HUES64 (cell line): ENCODE measurements around the gene MAP3K20.

Experiments used
- H3K27ac ChIP-seq: 2 replicates; pipeline ENCODE4 v1.7.0; 2013; ENCODE audit warnings: low read depth, low read length, inconsistent platforms
- H3K27me3 ChIP-seq: 2 replicates; pipeline ENCODE4 v1.6.1; 2013; ENCODE audit warnings: mild to moderate bottlenecking, low read length; ENCODE audit not compliant: insufficient read depth
- H3K36me3 ChIP-seq: 2 replicates; pipeline ENCODE4 v1.6.1; 2013; ENCODE audit warnings: mild to moderate bottlenecking, low read length; ENCODE audit not compliant: insufficient read depth
- H3K4me1 ChIP-seq: 2 replicates; pipeline ENCODE4 v1.6.1; 2013; ENCODE audit warnings: mild to moderate bottlenecking, low read length, moderate library complexity; ENCODE audit not compliant: insufficient read depth
- H3K4me3 ChIP-seq: 2 replicates; pipeline ENCODE4 v1.5.1; 2013; ENCODE audit warnings: mild to moderate bottlenecking, low read length, moderate library complexity
- H3K9ac ChIP-seq: 2 replicates; pipeline ENCODE4 v1.6.1; 2013; ENCODE audit warnings: mild to moderate bottlenecking, low read depth, low read length
- H3K9me3 ChIP-seq: 2 replicates; pipeline ENCODE4 v1.6.1; 2013; ENCODE audit warnings: low read depth, low read length; ENCODE audit not compliant: insufficient read depth
- WGBS: fragments of 150-250, 120-280 bp; methylation state at CpG from one replicate; pipeline ENCODE4 v1.1.7; 2013; ENCODE audit warnings: missing lambda C conversion rate; 5-methylcytosine and 5-hydroxymethylcytosine counted together

MAP3K20 gene

DNA sequence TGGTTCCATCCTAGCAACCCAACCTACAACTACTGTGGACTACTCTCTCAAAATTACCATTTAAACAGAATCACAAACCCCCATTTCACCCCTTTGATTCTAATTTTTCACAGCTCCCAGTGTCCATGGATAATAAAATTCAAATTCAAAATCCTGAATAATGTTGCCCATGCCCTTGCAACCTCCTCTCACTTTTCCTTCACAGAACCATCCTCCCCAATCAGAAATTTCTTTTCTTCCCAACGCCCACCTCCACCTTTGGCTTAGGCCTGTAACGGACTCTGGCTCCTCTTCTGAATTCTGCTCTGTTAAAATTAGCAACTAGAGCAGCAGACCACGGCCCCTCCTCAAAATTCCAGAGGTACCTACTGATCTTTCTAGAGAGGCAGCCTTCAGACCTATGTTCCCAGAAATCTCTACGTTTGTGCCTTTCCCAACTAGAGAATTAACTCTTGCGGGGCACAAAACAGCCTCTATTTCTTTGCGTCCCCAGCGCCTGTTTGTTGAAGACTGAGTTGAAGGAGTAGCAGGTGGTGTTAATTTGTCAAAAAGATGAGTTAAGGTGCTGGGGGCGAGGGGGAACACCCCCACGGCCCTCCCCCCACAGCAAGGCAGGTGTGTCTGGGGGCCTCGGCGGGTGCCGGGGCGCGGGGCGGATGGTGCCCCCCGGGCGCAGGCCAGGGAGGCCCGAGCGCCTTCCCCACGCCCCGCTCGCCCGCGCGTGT is 428 bp upstream of the MAP3K20 start:
- Histone ChIP-seq H3K27me3 (peaks cover 17% of the 10 kb centered on the region), H3K9me3 (no peaks in the 10 kb centered on the region), H3K4me1 (peaks cover 17% of the 10 kb centered on the region), H3K27ac (no peak overlapping the region), H3K4me3 (peak overlapping the region; percentile 86), H3K9ac (peak overlapping the region; percentile 83), H3K36me3 (no peaks in the 10 kb centered on the region)
- 5% methylated on average over 25 of the region's 25 CpGs for WGBS

DNA sequence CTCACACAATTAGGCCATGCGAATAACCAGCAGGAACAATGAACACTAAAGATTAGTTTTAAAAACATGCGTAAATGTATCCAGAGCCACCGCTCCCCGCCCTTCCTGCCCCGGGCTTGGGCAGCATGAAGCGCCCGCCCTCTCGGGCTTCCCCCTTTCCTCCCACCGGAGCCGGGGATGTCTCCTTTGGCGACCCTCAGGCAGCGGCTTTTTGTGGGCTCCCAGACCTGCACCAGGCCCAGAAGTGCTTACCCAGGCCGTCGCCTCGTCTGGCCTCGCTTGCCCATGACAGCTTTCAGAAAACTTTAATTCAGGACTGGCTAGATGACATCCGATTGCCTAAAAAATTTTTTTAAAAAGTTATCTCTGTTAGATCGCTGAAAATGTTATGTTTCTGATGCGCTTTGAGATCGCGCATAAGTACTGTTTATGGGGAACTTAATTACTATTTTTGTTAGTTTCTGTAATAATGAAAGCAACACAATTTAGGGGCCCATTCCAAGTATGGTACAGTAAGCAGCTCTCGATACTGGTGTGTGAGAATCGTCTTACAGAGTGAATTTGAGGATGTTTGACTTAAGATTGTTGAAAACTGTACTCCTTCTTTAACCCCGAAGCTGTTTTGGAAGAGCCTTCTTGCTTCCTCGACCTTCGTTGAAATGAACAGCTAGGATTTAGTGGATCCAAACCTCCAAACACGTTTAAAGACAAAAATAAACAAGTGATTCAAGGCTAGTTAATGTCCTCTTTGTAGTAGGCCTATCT is 1.1 kb downstream of the MAP3K20 start:
- 12% methylated on average over 27 of the region's 27 CpGs for WGBS
- H3K36me3 ChIP-seq, result no peaks in the 10 kb centered on the region
- H3K27me3 ChIP-seq, result peaks cover 17% of the 10 kb centered on the region
- H3K9ac ChIP-seq, result peak overlapping the region; percentile 83
- H3K9me3 ChIP-seq, result no peaks in the 10 kb centered on the region
- H3K27ac ChIP-seq, result no peak overlapping the region
- H3K4me3 ChIP-seq, result peak overlapping the region; percentile 86
- peaks cover 17% of the 10 kb centered on the region for H3K4me1 ChIP-seq

DNA sequence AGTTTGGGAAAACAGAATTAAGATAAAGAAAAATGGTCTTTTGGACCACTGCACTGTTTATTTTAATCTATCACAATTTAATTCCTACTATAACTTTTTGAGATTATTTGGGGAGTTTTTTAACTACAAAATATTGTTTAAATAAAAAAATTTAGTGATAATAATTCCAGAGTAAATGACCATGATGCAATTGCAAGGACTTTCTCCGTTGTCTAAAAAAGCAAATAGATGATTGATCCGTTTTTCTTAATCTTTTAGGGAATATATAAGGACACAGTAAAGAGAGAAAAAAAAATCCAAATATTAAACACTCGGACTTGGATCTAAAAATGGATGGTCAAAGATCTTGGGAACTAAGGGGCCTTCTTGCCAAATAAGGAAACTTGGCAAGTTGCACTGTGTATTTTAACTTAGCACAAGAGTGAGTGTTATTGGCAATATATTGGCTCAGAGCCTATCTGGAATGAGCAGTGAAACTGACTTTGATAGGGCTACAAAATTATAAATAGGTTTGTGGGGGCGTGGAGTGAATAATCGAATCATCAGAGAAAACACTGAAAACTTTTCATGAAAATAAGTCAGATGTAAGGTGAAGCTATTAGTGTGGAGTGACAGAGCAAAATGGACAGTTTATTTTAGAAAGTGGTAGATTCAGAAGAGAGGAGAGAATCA is 2.0 kb downstream of the MAP3K20 start:
- H3K4me3 ChIP-seq, result peak overlapping the region; percentile 86
- no peaks in the 10 kb centered on the region for H3K9me3 ChIP-seq
- no peak overlapping the region for H3K27ac ChIP-seq
- H3K9ac ChIP-seq, result no peak overlapping the region
- H3K27me3 ChIP-seq, result peaks cover 17% of the 10 kb centered on the region
- 89% methylated on average over 5 of the region's 5 CpGs for WGBS
- peaks cover 17% of the 10 kb centered on the region for H3K4me1 ChIP-seq
- no peaks in the 10 kb centered on the region for H3K36me3 ChIP-seq

DNA sequence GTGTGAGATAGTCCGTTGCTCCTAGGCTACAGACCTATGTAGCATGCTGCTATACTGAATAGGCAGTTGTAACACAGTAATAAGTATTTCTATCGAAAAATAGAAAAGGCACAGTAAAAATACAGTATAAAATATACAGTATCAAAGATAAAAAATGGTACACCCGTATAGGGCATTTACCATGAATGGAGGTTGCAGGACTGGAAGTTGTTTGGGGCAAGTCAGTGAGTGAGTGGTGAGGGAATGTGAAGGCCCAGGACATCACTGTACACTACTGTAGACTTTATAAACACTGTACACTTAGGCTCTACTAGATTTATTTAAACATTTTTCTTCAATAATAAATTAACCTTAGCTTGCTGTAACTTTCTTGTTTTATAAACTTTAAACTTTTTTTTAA is 3.5 kb downstream of the MAP3K20 start:
- no peaks in the 10 kb centered on the region for H3K36me3 ChIP-seq
- H3K27ac ChIP-seq, result no peak overlapping the region
- peaks cover 17% of the 10 kb centered on the region for H3K4me1 ChIP-seq
- peaks cover 17% of the 10 kb centered on the region for H3K27me3 ChIP-seq
- 94% methylated on average over 2 of the region's 3 CpGs for WGBS
- H3K9me3 ChIP-seq, result no peaks in the 10 kb centered on the region
- no peak overlapping the region for H3K9ac ChIP-seq
- no peak overlapping the region for H3K4me3 ChIP-seq

DNA sequence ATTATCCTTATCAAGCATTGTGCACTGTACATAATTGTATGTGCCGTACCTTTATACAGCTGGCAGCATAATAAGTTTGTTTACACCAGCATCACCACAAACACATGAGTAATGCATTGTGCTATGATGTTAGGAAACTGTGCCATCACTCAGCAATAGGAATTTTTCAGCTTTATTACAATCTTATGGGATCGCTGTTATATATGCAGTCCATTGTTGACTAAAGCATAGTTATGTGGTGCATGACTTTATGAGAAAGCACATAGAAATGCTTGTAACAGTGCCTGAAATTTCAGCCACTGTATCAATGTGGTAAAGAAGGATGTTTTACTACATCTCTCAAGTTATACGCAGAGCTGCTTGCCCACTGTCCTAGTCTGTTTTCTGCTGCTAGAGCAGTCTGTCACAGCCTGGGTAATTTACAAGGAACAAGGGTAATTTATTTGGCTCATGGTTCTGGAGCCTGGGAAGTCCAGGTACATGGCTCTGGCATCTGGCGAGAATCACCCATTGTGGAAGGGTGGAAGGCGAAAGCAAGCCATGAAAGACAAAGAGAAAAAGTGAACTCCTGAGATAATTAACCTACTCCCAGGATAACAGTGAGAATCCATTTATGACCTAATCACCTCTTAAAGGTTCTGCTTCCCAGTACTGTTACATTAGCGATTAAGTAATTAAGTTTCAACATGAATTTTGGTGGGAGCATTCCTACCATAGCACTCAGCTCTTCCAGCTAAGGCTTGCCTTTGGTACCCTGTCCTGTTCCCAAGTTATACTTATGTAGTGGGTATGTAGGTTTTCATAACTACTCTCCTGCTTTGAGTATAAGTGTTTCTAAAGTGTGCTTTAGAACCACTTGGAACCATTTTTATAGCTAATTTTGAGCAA is 4.6 kb downstream of the MAP3K20 start:
- H3K9ac ChIP-seq, result no peak overlapping the region
- H3K4me3 ChIP-seq, result no peak overlapping the region
- WGBS, result 97% methylated on average over 6 of the region's 6 CpGs
- peaks cover 17% of the 10 kb centered on the region for H3K4me1 ChIP-seq
- no peaks in the 10 kb centered on the region for H3K36me3 ChIP-seq
- no peak overlapping the region for H3K27ac ChIP-seq
- H3K27me3 ChIP-seq, result peaks cover 13% of the 10 kb centered on the region
- H3K9me3 ChIP-seq, result no peaks in the 10 kb centered on the region

DNA sequence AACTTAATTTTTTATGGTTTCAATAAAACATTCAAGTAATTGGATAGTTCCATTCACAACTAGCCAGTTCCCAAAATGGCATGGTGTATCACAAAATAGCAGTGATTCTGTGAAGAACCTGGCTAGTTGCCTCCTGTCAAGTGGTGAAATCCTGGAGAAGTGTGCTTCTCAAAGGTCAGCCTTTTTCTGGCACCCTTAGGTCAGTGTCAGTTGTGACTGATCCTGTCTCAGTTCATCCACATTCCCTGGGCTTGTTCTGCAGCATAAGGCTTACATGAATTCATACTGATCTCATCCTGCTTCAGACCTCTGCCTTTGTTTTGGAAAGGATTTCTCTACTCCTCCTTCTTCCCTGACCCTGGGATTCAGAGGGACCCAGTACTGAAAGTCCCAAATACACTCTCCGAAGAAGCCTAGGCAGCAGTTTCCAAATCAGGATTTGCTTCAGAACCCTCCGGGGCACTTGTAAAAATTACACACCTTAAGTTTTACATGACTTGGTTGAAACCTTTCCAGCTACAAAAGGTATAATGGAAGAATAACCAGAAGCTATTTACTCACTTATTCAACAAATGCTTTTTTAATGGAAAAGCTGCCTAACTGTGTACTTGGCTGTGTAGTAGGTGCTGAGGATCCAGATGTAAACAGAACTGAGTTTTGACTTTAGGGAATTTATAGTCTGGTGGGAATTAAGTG is 11.0 kb downstream of the MAP3K20 start:
- Histone ChIP-seq H3K27me3 (no peaks in the 10 kb centered on the region), H3K27ac (no peak overlapping the region), H3K4me3 (no peak overlapping the region), H3K36me3 (no peaks in the 10 kb centered on the region), H3K9ac (no peak overlapping the region), H3K9me3 (no peaks in the 10 kb centered on the region), H3K4me1 (0 out of 2 replicates have a peak, but pooled peaks cover 6% of the 10 kb centered on the region)
- WGBS, result 89% methylated on average over 2 of the region's 2 CpGs

DNA sequence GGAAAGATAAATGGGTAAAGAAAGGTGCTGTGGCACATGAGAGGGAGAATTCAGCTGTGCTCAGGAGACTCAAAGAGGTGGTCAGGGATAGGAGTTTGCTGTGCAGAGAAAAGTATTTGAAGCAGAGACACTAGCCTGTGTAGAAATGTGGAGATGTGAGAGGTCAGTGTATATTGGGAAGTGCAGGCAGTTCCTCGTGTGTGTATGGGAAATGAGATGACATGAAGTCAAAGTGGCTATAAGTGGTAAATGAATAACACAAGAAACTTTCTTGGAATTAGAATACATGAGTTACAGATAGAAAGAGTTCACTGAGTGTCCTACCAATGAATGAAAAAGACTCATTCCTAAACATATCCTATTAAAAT is 11.6 kb downstream of the MAP3K20 start:
- H3K4me3 ChIP-seq, result no peak overlapping the region
- 0 out of 2 replicates have a peak, but pooled peaks cover 6% of the 10 kb centered on the region for H3K4me1 ChIP-seq
- H3K36me3 ChIP-seq, result no peaks in the 10 kb centered on the region
- H3K9me3 ChIP-seq, result no peaks in the 10 kb centered on the region
- no peaks in the 10 kb centered on the region for H3K27me3 ChIP-seq
- 88% methylated on average over 1 of the region's 1 CpG for WGBS
- no peak overlapping the region for H3K9ac ChIP-seq
- no peak overlapping the region for H3K27ac ChIP-seq

DNA sequence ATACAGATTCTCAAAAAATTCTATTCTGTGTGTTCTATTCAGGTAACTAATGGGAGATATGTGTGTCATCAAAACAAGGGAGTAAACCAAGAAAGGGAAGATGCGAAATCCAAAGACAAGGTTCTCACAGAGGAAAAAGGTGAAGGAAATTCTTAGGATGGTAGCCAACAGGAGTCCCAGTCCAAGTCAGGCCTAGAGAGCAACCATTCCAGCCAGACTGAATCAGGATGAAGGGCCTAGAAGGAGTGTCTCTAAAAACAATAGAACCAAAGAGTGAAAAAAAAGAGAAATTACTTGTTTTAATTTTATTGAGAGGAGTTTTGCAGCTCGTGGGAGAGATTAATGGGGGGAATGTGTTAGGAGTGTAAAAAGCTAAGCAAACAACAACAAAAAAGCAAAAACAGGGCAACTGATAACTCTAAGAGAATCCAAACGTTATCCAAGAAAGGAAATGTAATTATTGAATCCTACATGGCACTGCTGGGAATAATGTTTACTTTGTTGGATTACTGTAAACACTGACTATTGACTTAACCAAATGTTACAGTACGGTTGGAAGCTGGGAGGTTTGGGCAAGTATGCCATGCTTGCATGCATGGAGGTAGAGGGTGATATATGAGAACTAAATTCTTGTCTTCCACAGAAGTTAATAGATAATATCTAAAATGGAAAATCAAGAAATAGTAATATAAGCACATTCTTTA is 12.3 kb downstream of the MAP3K20 start:
- Histone ChIP-seq H3K36me3 (no peaks in the 10 kb centered on the region), H3K9me3 (no peaks in the 10 kb centered on the region), H3K9ac (no peak overlapping the region), H3K27ac (no peak overlapping the region), H3K4me3 (no peak overlapping the region), H3K4me1 (0 out of 2 replicates have a peak, but pooled peaks cover 6% of the 10 kb centered on the region), H3K27me3 (no peaks in the 10 kb centered on the region)
- whole genome bisulfite sequencing, result 84% methylated on average over 4 of the region's 4 CpGs

DNA sequence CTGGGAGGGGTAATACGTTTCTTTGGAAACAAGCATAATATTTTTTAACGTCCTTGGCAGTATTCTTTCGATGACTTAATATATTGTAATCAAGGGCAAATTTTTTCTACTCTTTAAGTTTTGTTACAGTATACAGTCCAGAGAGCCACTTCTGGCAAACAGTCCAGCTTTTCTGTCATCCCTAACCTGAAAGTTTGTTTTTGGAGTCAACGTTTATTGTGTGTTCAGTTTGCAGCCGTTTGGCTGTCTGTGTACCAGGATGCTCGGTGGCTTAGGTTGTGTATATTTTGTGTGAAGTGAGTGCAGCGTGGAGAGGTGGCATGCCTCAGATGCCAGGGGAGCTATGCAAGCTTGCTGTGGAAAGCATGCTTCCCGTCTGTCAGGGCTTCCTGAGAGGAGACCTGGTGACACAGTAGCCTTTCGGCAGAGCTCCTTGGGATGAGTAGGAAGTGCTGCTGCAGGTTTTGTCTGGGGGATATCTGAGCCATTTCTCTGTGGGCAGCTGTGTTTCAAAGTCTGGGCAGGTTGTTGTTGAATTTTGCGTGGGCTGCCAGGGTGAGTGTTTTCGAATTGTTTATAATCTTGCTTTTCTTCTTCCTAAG is 14.7 kb downstream of the MAP3K20 start:
- Histone ChIP-seq H3K27ac (no peak overlapping the region), H3K4me3 (no peak overlapping the region), H3K27me3 (no peaks in the 10 kb centered on the region), H3K36me3 (no peaks in the 10 kb centered on the region), H3K4me1 (0 out of 2 replicates have a peak, but pooled peaks cover 6% of the 10 kb centered on the region), H3K9ac (no peak overlapping the region), H3K9me3 (no peaks in the 10 kb centered on the region)
- WGBS, result 84% methylated on average over 10 of the region's 11 CpGs
